H9 (cell line): ENCODE data around the gene CACNA2D3. TPM values are rescaled to one million over a fixed set of nuclear protein-coding genes. Genes with fewer than 3 reads are reported as not detected.

Experiments used
- DNase-seq: peaks from one replicate; pipeline ENCODE4 v3.0.0-alpha.2; 2017
- H2AFZ ChIP-seq: one replicate; pipeline ENCODE4 v1.6.1; 2013; ENCODE audit warnings: mild to moderate bottlenecking, low read length, control low read depth, moderate library complexity
- H2AK5ac ChIP-seq: 2 replicates; pipeline ENCODE4 v1.6.1; 2013; ENCODE audit warnings: low read length, control low read depth, mixed read lengths; ENCODE audit not compliant: insufficient read length
- H2BK120ac ChIP-seq: one replicate; pipeline ENCODE4 v1.6.1; 2013; ENCODE audit warnings: low read depth, mild to moderate bottlenecking, low read length, control low read depth, inconsistent platforms; ENCODE audit not compliant: poor library complexity, severe bottlenecking
- H2BK12ac ChIP-seq: 2 replicates; pipeline ENCODE4 v1.6.1; 2013; ENCODE audit warnings: low read length, control low read depth, mixed read lengths, low read depth; ENCODE audit not compliant: insufficient read length
- H2BK15ac ChIP-seq: 2 replicates; pipeline ENCODE4 v1.6.1; 2013; ENCODE audit warnings: low read depth, low read length, control low read depth
- H2BK20ac ChIP-seq: one replicate; pipeline ENCODE4 v1.6.1; 2013; ENCODE audit warnings: low read depth, mild to moderate bottlenecking, low read length, control low read depth, inconsistent platforms; ENCODE audit not compliant: poor library complexity, severe bottlenecking
- H2BK5ac ChIP-seq: 2 replicates; pipeline ENCODE4 v1.6.1; 2013; ENCODE audit warnings: low read length, control low read depth, mixed read lengths; ENCODE audit not compliant: insufficient read length
- H3K14ac ChIP-seq: 2 replicates; pipeline ENCODE4 v1.6.1; 2013; ENCODE audit warnings: low read length, control low read depth; ENCODE audit not compliant: insufficient read depth
- H3K18ac ChIP-seq: 2 replicates; pipeline ENCODE4 v1.6.1; 2013; ENCODE audit warnings: low read depth, mild to moderate bottlenecking, mixed read lengths, low read length, control low read depth; ENCODE audit not compliant: insufficient read length
- H3K23ac ChIP-seq: 2 replicates; pipeline ENCODE4 v1.6.1; 2013; ENCODE audit warnings: low read length, control low read depth, mixed read lengths, low read depth; ENCODE audit not compliant: insufficient read length
- H3K23me2 ChIP-seq: 2 replicates; pipeline ENCODE4 v1.6.1; 2013; ENCODE audit warnings: low read depth, mild to moderate bottlenecking, mixed read lengths, low read length, control low read depth; ENCODE audit not compliant: insufficient read length, poor library complexity, severe bottlenecking
- H3K27ac ChIP-seq: 2 replicates; pipeline ENCODE4 v1.5.1; 2013; ENCODE audit warnings: low read length, control low read depth, mixed read lengths, low read depth; ENCODE audit not compliant: insufficient read length
- H3K27me3 ChIP-seq: 2 replicates; pipeline ENCODE4 v1.6.1; 2013; ENCODE audit warnings: low read length, control low read depth, inconsistent platforms; ENCODE audit not compliant: insufficient read depth
- H3K4ac ChIP-seq: 2 replicates; pipeline ENCODE4 v1.6.1; 2013; ENCODE audit warnings: low read depth, mild to moderate bottlenecking, control low read depth, inconsistent platforms, low read length, moderate library complexity
- H3K4me1 ChIP-seq: 2 replicates; pipeline ENCODE4 v1.6.1; 2013; ENCODE audit warnings: low read length, control low read depth, inconsistent platforms; ENCODE audit not compliant: insufficient read depth
- H3K4me2 ChIP-seq: 2 replicates; pipeline ENCODE4 v1.6.1; 2013; ENCODE audit warnings: low read length, control low read depth, mixed read lengths; ENCODE audit not compliant: insufficient read length, insufficient read depth
- H3K56ac ChIP-seq: 2 replicates; pipeline ENCODE4 v1.6.1; 2013; ENCODE audit warnings: low read depth, mild to moderate bottlenecking, mixed read lengths, low read length, control low read depth; ENCODE audit not compliant: insufficient read length
- H3K79me1 ChIP-seq: 2 replicates; pipeline ENCODE4 v1.6.1; 2013; ENCODE audit warnings: low read depth, mild to moderate bottlenecking, moderate library complexity, low read length, control low read depth, inconsistent platforms; ENCODE audit not compliant: insufficient read depth, poor library complexity, severe bottlenecking
- H3K79me2 ChIP-seq: 2 replicates; pipeline ENCODE4 v1.6.1; 2013; ENCODE audit warnings: low read length, control low read depth, inconsistent platforms; ENCODE audit not compliant: insufficient read depth
- H3K9ac ChIP-seq: 2 replicates; pipeline ENCODE4 v1.6.1; 2013; ENCODE audit warnings: low read length, control low read depth, mixed read lengths; ENCODE audit not compliant: insufficient read length; ENCODE audit errors: extremely low read depth
- H3K9me3 ChIP-seq: one replicate; pipeline ENCODE4 v1.6.1; 2013; ENCODE audit warnings: low read depth, low read length, inconsistent platforms; ENCODE audit not compliant: control insufficient read depth
- H3T11ph ChIP-seq: one replicate; pipeline ENCODE4 v1.6.1; 2013; ENCODE audit warnings: mild to moderate bottlenecking, low read length, control low read depth, inconsistent platforms
- H4K20me1 ChIP-seq: one replicate; pipeline ENCODE4 v1.6.1; 2013; ENCODE audit not compliant: control insufficient read depth, insufficient read length, insufficient read depth
- H4K5ac ChIP-seq: 2 replicates; pipeline ENCODE4 v1.6.1; 2013; ENCODE audit warnings: low read depth, mild to moderate bottlenecking, mixed read lengths, low read length, control low read depth; ENCODE audit not compliant: insufficient read length
- H4K8ac ChIP-seq: replicated peaks from 2 replicates; pipeline ENCODE4 v1.6.1; 2013; ENCODE audit warnings: low read length, control low read depth, mixed read lengths, low read depth; ENCODE audit not compliant: insufficient read length
- H4K91ac ChIP-seq: 2 replicates; pipeline ENCODE4 v1.6.1; 2013; ENCODE audit warnings: low read depth, mild to moderate bottlenecking, moderate library complexity, mixed read lengths, low read length, control low read depth; ENCODE audit not compliant: insufficient read length
- H3K27ac Mint-ChIP-seq, 3 experiments: 2 replicates in 2 of 3; 3 replicates in 1 of 3; pipeline ENCODE4 v1.8.0; 2020 to 2021; ENCODE audit warnings: mixed read lengths in 3 of 3, mild to moderate bottlenecking in 1 of 3, moderate library complexity in 1 of 3
- H3K27me3 Mint-ChIP-seq: 2 replicates; pipeline ENCODE4 v1.8.0; 2021; ENCODE audit warnings: low read depth, mild to moderate bottlenecking, moderate library complexity, mixed read lengths
- H3K36me3 Mint-ChIP-seq, 3 experiments: 2 replicates in 2 of 3; 3 replicates in 1 of 3; pipeline ENCODE4 v1.8.0; 2020 to 2021; ENCODE audit warnings: low read depth in 3 of 3, mixed read lengths in 3 of 3; ENCODE audit not compliant: insufficient read depth in 1 of 3
- H3K4me1 Mint-ChIP-seq, 2 experiments: 2 replicates each; pipeline ENCODE4 v1.8.0; 2020; ENCODE audit warnings: mixed read lengths in 2 of 2
- H3K4me3 Mint-ChIP-seq, 2 experiments: 2 replicates in 1 of 2; 3 replicates in 1 of 2; pipeline ENCODE4 v1.8.0; 2020 to 2021; ENCODE audit warnings: mild to moderate bottlenecking in 2 of 2, mixed read lengths in 2 of 2, moderate library complexity in 1 of 2
- H3K9me3 Mint-ChIP-seq, 2 experiments: 2 replicates in 1 of 2; 3 replicates in 1 of 2; pipeline ENCODE4 v1.8.0; 2020; ENCODE audit warnings: mild to moderate bottlenecking in 2 of 2, mixed read lengths in 2 of 2, moderate library complexity in 1 of 2
- WGBS: extraction: QIAGEN DNeasy Blood & Tissue Kit; methylation state at CpG from one replicate; pipeline ENCODE4 v1.1.7; 2013; ENCODE audit warnings: missing lambda C conversion rate, low lambda C conversion rate, mixed read lengths; ENCODE audit not compliant: insufficient read length; ENCODE audit errors: extremely low coverage; 5-methylcytosine and 5-hydroxymethylcytosine counted together
- total RNA-seq: library from RNA; stranded (reverse); gene quantifications from 2 replicates; pipeline ENCODE4 v1.2.1, GENCODE V29; 2021
- TF ChIP-seq, protein P1 (sequence below): fragments of 200-600 bp; sonication (generic); conservative IDR thresholded peaks from 3 replicates; pipeline ENCODE4 v1.8.0; 2021; ENCODE audit warnings: antibody characterized with exemption, mild to moderate bottlenecking

Gene CACNA2D3
- total RNA-seq, 1 experiment from 2014 or later = 3.2 TPM

DNA sequence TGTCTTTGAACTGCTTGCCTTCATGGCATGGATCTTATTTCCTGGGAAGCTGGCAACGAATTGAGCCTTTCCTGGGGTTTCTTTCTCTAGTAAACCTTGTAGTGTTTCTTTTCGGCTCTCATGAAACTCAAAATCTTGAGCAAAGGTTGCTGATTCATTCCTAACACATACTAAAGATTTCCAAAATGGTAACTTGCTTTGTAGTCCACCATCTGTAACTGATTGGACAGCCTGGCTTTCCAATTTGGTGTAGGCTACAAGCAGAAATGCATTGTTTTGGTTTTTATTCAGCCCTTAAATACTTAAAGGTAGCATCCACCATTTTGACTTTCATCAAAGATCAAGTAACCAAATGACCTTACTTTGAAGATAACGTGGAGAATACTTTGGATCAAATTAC is 767.4 kb downstream of the CACNA2D3 start:
- no CpG with 5 or more reads among the region's 3 CpGs for WGBS
- Histone ChIP-seq H3K9me3 (no peaks in the 10 kb centered on the region), H3K79me1 (no peaks in the 10 kb centered on the region), H3K27ac (no peak overlapping the region), H4K8ac (no peak overlapping the region), H2AK5ac (no peak overlapping the region), H3K23me2 (no peaks in the 10 kb centered on the region), H2BK20ac (no peak overlapping the region), H3K14ac (no peak overlapping the region), H3K18ac (no peak overlapping the region), H3K23ac (no peak overlapping the region), H3K56ac (no peak overlapping the region), H3K79me2 (no peaks in the 10 kb centered on the region), H4K5ac (no peak overlapping the region), H3K4me1 (no peaks in the 10 kb centered on the region; the same call in 1 of the 2 replicates), H2BK5ac (no peak overlapping the region), H2BK12ac (no peak overlapping the region), H4K20me1 (no peaks in the 10 kb centered on the region), H3K9ac (no peak overlapping the region), H2BK120ac (no peak overlapping the region), H3K4me2 (no peak overlapping the region), H3K27me3 (no peaks in the 10 kb centered on the region), H3T11ph (no peak overlapping the region), H3K4ac (no peak overlapping the region), H4K91ac (no peak overlapping the region), H2BK15ac (no peak overlapping the region), H2AFZ (no peak overlapping the region)
- DNase-seq = no peak
- H3K27ac Mint-ChIP-seq = no peak overlapping the region
- H3K27me3 Mint-ChIP-seq = no peaks in the 10 kb centered on the region
- H3K4me1 Mint-ChIP-seq = peaks cover 23% of the 10 kb centered on the region in 2 experiments
- H3K9me3 Mint-ChIP-seq = no peaks in the 10 kb centered on the region; a peak in 1 of 5 replicates
- peaks cover 0 to 12% (median 10%) of the 10 kb centered on the region in 3 experiments; a peak in 4 of 7 replicates for H3K36me3 Mint-ChIP-seq
- no peak overlapping the region for H3K4me3 Mint-ChIP-seq
- TF ChIP-seq, protein P1, sequence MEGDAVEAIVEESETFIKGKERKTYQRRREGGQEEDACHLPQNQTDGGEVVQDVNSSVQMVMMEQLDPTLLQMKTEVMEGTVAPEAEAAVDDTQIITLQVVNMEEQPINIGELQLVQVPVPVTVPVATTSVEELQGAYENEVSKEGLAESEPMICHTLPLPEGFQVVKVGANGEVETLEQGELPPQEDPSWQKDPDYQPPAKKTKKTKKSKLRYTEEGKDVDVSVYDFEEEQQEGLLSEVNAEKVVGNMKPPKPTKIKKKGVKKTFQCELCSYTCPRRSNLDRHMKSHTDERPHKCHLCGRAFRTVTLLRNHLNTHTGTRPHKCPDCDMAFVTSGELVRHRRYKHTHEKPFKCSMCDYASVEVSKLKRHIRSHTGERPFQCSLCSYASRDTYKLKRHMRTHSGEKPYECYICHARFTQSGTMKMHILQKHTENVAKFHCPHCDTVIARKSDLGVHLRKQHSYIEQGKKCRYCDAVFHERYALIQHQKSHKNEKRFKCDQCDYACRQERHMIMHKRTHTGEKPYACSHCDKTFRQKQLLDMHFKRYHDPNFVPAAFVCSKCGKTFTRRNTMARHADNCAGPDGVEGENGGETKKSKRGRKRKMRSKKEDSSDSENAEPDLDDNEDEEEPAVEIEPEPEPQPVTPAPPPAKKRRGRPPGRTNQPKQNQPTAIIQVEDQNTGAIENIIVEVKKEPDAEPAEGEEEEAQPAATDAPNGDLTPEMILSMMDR = no peak
